Measurements from ENCODE around the gene LENG1. TPM values are rescaled to one million over a fixed set of nuclear protein-coding genes. Genes with fewer than 3 reads are reported as not detected.

LENG1 gene
- total and polyA plus RNA-seq, 5 experiments from 2014 or later: 7.7 to 20.5 (median 13.9) TPM

DNA sequence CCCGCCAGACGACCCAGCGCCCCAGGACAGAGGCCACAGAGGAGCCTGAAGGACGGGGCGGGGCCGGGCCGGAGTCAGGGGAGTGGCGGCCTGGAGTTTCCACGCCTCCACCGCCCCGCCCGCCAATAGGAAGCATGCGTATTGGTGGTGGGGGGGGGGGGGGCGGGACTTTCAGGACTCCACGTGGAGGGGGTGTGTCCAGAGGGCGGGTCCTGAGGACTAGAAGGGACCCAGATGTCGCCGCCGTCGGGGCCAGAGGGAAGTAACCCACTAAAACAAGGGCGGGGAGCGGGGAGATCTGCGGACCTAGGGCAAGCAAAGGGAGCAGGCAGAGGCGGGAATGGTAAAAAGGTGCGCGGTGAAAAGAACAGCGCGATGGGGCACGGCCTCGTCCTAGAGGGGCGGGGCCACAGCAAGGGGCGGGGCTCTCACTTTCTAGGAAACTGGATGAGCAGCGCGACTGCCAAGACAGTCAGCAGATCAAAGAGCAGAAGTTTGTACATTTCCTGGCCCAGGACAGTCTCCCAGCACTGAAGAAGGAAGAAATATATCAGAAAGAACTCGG, 2.8 kb upstream of the LENG1 start:
- ATAC-seq: peak in 1 of 2 donors; percentile 3
- peak; percentile 69 to 85 (median 76) for DNase-seq
- peak overlapping the region; percentile 83 to 100 (median 91) for H3K4me3 Mint-ChIP-seq

DNA sequence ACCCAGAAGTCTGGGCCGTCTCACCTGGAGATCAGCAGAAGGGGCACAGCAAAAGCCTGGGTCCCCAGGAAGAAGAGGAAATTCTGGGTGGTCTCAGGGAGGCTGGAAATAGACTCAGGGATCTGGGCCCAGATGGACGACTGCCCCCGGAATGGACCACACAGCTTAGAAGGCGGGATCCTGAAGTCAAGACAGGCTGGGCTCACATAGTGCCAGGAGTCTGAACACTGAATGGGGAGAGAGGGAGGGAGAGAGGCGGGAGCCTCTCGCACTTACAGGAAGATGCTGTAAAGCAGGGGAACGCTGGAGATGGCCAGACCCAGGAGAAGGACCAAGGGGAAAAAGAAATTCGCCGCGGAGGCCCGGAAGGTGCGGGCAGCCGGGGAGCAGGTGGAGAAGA, 1.3 kb upstream of the LENG1 start:
- H3K4me3 Mint-ChIP-seq: peak overlapping the region; percentile 91 to 100 (median 100)
- H3K4me1 Mint-ChIP-seq: peaks cover 28 to 77% (median 71%) of the 10 kb centered on the region in 4 donors
- DNase-seq (no peak), ATAC-seq (no peak)
- H3K36me3 Mint-ChIP-seq: peaks cover 0 to 25% (median 2%) of the 10 kb centered on the region in 3 donors
- POLR2A ChIA-PET: interaction anchor here (5.2 to 7.6 kb wide), 3 partner anchors 23 to 46 kb away, joined by 31 to 129 read pairs (median 103); partner anchors contain the start of genes CNOT3, MBOAT7, PRPF31 and TFPT
- H3K9me3 Mint-ChIP-seq: no peaks in the 10 kb centered on the region
- peak overlapping the region; percentile 99 to 100 (median 99) for H3K27ac Mint-ChIP-seq
- H3K27me3 Mint-ChIP-seq: peaks cover 0 to 3% (median 0%) of the 10 kb centered on the region in 5 donors

More for the DNA sequence above, 2.8 kb upstream of the LENG1 start:
- Mint-ChIP-seq H3K27me3 (peaks cover 0 to 3% (median 0%) of the 10 kb centered on the region in 5 donors), H3K4me1 (peaks cover 24 to 67% (median 62%) of the 10 kb centered on the region in 4 donors), H3K27ac (peak overlapping the region in 9 of 10 donors; percentile 4 to 99 (median 73)), H3K36me3 (peaks cover 0 to 12% (median 2%) of the 10 kb centered on the region in 3 donors), H3K9me3 (no peaks in the 10 kb centered on the region)
- POLR2A ChIA-PET: interaction anchor here (0.6 to 0.7 kb wide), 3 partner anchors 13 to 27 kb away, joined by 3 to 4 read pairs (median 3); partner anchors contain the start of genes CNOT3 and MBOAT7

- Mint-ChIP-seq H3K4me3 (peak overlapping the region; percentile 91 to 100 (median 100)), H3K4me1 (peaks cover 28 to 75% (median 72%) of the 10 kb centered on the region in 4 donors), H3K36me3 (peaks cover 0 to 29% (median 2%) of the 10 kb centered on the region in 3 donors), H3K27ac (peak overlapping the region; percentile 99 to 100 (median 99)), H3K27me3 (peaks cover 0 to 3% (median 0%) of the 10 kb centered on the region in 5 donors), H3K9me3 (no peaks in the 10 kb centered on the region)
- POLR2A ChIA-PET: interaction anchor here (0.6 to 7.6 kb wide), 9 partner anchors 12 to 292 kb away, joined by 3 to 129 read pairs (median 19); partner anchors contain the start of genes CNOT3, MBOAT7, PRPF31 and RPS9
- ATAC-seq: no peak
- no peak for DNase-seq
These were observed 776 bp upstream of the LENG1 start for GRCh38 chr19:54160182-54160811.

DNA sequence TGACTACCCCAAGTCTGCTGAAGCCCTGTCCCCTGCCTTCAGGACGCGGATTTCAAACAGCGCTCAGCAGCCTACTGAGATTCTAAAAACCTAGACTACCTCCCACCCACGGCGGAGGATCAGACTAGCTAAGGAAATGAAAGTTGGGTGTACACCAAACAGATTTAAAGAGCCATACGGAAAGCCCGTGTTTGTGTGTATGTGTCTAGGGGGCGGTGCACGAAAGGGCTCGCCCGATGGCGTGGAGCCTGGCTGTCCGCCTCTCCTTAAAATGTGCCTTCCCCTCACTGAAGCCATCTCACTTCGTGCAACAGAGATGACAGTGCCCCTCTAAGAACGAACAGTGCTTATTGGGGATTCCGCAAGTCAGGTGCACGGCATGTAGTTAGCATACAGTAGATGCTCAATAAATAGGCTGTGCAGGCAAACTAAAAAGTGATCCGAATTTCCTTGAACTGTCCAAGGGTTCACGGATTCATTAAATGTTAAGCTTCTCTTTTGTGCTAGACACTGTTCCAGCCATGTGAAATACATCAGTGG, 639 bp downstream of the LENG1 start:
- Mint-ChIP-seq H3K36me3 (peaks cover 7 to 43% (median 12%) of the 10 kb centered on the region in 3 donors), H3K4me1 (peaks cover 34 to 78% (median 73%) of the 10 kb centered on the region in 4 donors), H3K27ac (peak overlapping the region; percentile 99 to 100 (median 99)), H3K27me3 (no peaks in the 10 kb centered on the region), H3K4me3 (peak overlapping the region; percentile 91 to 100 (median 100)), H3K9me3 (no peaks in the 10 kb centered on the region)
- POLR2A ChIA-PET: interaction anchor here (0.7 to 7.6 kb wide), 19 partner anchors 8 to 290 kb away, joined by 3 to 129 read pairs (median 6); partner anchors contain the start of genes CNOT3, LENG8, MBOAT7 and NDUFA3
- peak in 4 of 10 donors; percentile 19 to 39 (median 30) for DNase-seq
- no peak for ATAC-seq

DNA sequence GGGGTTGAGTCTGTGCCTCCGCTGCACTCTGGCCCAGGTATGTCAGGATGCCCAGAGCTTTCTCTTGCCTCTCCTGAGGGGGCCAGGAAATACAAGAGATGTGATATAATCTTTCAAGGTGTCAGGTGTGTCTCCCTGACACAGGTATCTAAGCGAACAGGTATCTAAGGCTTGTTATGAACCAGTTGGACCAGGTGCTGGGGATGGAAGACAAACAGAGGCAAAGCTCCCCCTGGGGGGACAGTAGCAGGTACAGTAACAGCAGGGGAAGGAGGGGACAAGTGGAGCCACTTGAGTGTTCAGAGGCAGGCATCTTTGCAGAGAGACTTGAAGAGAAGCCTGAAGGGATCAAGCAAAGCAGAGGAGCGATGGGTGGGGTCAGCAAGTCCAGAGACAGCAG, 2.6 kb downstream of the LENG1 start:
- Mint-ChIP-seq H3K4me1 (peaks cover 35 to 73% (median 67%) of the 10 kb centered on the region in 4 donors), H3K36me3 (peaks cover 7 to 60% (median 12%) of the 10 kb centered on the region in 3 donors), H3K9me3 (no peaks in the 10 kb centered on the region), H3K4me3 (peak overlapping the region in 9 of 10 donors; percentile 32 to 77 (median 56)), H3K27me3 (no peaks in the 10 kb centered on the region), H3K27ac (peak overlapping the region in 8 of 10 donors; percentile 34 to 81 (median 59))
- DNase-seq (no peak), ATAC-seq (no peak)
- POLR2A ChIA-PET: interaction anchor here (5.2 to 7.6 kb wide), 4 partner anchors 14 to 42 kb away, joined by 19 to 129 read pairs (median 67); partner anchors contain the start of genes CNOT3, MBOAT7, PRPF31 and TFPT

- Mint-ChIP-seq H3K27me3 (no peaks in the 10 kb centered on the region), H3K4me3 (peak overlapping the region in 2 of 10 donors; percentile 32 to 77), H3K4me1 (peaks cover 35 to 72% (median 64%) of the 10 kb centered on the region in 4 donors), H3K27ac (peak overlapping the region in 4 of 10 donors; percentile 27 to 49 (median 46)), H3K36me3 (peaks cover 7 to 64% (median 12%) of the 10 kb centered on the region in 3 donors), H3K9me3 (no peaks in the 10 kb centered on the region)
- ATAC-seq: no peak
- DNase-seq: no peak
- POLR2A ChIA-PET: interaction anchor here (5.2 to 7.6 kb wide), 4 partner anchors 13 to 42 kb away, joined by 19 to 129 read pairs (median 67); partner anchors contain the start of genes CNOT3, MBOAT7, PRPF31 and TFPT
These were observed 3.0 kb downstream of the LENG1 start for GRCh38 chr19:54156490-54156889.

DNA sequence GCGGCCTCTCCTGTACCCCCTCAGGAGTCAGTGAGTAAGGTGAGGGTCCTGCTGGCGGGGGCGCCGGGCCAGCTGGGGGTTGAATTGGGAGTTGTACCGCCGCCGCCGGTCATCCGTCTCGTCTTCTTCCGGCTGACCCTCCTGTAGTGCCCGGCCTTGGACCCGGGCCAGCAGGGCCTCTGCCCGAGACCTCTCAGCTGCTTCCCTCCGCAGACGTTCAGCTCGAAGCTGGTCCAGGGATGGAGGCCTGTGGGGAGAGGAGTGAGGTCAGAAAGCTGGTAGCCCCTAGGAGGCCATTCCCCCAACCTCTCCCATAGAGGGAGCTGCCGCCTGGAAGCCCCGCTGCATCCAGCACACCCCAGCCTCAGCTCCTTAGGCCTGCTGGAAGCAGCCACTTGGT, 3.8 kb downstream of the LENG1 start:
- no peak for DNase-seq
- peak overlapping the region in 4 of 10 donors; percentile 15 to 68 (median 54) for H3K27ac Mint-ChIP-seq
- H3K9me3 Mint-ChIP-seq: no peaks in the 10 kb centered on the region
- POLR2A ChIA-PET: interaction anchor here (5.2 to 7.6 kb wide), 4 partner anchors 13 to 41 kb away, joined by 19 to 129 read pairs (median 67); partner anchors contain the start of genes CNOT3, MBOAT7, PRPF31 and TFPT
- ATAC-seq: no peak
- peaks cover 31 to 73% (median 60%) of the 10 kb centered on the region in 4 donors for H3K4me1 Mint-ChIP-seq
- H3K4me3 Mint-ChIP-seq: peak overlapping the region in 5 of 10 donors; percentile 14 to 42 (median 36)
- no peaks in the 10 kb centered on the region for H3K27me3 Mint-ChIP-seq
- peaks cover 7 to 71% (median 12%) of the 10 kb centered on the region in 3 donors for H3K36me3 Mint-ChIP-seq

GRCh38 chr19:54154603-54155345, 4.7 kb downstream of the LENG1 start:
- peak in 8 of 10 donors; percentile 37 to 79 (median 70) for DNase-seq
- POLR2A ChIA-PET: interaction anchor here (1.0 to 7.6 kb wide), 4 partner anchors 12 to 46 kb away, joined by 5 to 129 read pairs (median 61); partner anchors contain the start of genes CNOT3, MBOAT7, RPS9 and TSEN34
- Mint-ChIP-seq H3K4me1 (peaks cover 28 to 69% (median 51%) of the 10 kb centered on the region in 4 donors), H3K27ac (peak overlapping the region; percentile 73 to 95 (median 90)), H3K4me3 (peak overlapping the region; percentile 22 to 81 (median 62)), H3K36me3 (peaks cover 7 to 78% (median 12%) of the 10 kb centered on the region in 3 donors), H3K9me3 (no peaks in the 10 kb centered on the region), H3K27me3 (no peaks in the 10 kb centered on the region)
- peak; percentile 8 to 34 for ATAC-seq

DNA sequence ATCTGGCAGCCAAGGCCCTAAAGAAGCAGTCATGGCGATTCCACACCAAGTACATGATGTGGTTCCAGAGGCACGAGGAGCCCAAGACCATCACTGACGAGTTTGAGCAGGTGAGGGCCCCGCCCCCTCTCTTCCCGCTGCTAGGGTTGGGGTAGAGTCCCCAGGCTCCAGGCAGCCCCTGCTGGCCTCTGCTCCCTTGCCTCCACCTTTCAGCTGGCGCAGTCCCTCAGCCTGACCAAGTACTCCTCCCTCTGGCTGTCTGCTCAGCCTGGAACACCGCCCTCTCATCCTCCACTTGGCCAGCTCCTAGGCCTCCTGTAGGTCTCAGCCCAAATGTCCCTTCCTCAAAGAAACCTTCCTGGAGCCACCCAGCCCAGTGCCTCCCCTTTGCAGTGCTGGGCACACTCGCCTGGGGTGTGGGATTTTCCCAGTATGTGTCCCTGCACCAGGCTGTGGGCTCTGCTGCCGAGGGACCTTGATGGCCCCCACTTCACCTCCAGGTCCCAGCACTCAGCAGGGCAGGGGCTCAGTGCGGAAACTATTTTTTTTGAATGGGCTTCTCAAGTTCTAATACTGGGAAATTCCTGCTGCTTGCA, 5.7 kb downstream of the LENG1 start:
- POLR2A ChIA-PET: interaction anchor here (0.8 kb wide), 1 partner anchor 18 kb away, joined by 3 read pairs; no protein-coding TSS in a partner anchor
- no peak for DNase-seq
- Mint-ChIP-seq H3K4me1 (peaks cover 29 to 64% (median 47%) of the 10 kb centered on the region in 4 donors), H3K4me3 (peak overlapping the region in 5 of 10 donors; percentile 60 to 75 (median 66)), H3K27me3 (no peaks in the 10 kb centered on the region), H3K9me3 (no peaks in the 10 kb centered on the region), H3K27ac (peak overlapping the region in 9 of 10 donors; percentile 44 to 92 (median 85)), H3K36me3 (peaks cover 7 to 84% (median 12%) of the 10 kb centered on the region in 3 donors)
- no peak for ATAC-seq

- peaks cover 28 to 56% (median 40%) of the 10 kb centered on the region in 4 donors for H3K4me1 Mint-ChIP-seq
- H3K27ac Mint-ChIP-seq: peak overlapping the region in 8 of 10 donors; percentile 20 to 86 (median 47)
- peaks cover 7 to 85% (median 10%) of the 10 kb centered on the region in 3 donors for H3K36me3 Mint-ChIP-seq
- no peak for DNase-seq
- POLR2A ChIA-PET: interaction anchor here (0.8 to 5.4 kb wide), 2 partner anchors 16 to 17 kb away, joined by 3 to 36 read pairs; partner anchors contain the start of gene CNOT3
- no peaks in the 10 kb centered on the region for H3K27me3 Mint-ChIP-seq
- no peaks in the 10 kb centered on the region for H3K9me3 Mint-ChIP-seq
- no peak for ATAC-seq
- peak overlapping the region in 3 of 10 donors; percentile 22 to 60 (median 41) for H3K4me3 Mint-ChIP-seq
These were observed 6.5 kb downstream of the LENG1 start for GRCh38 chr19:54152878-54153524.

All from naive thymus-derived CD8-positive, alpha-beta T cell (primary cell).